Gastroesophageal sphincter (tissue), 4 donors: ENCODE data around the gene KRT6A. TPM values are rescaled to one million over a fixed set of nuclear protein-coding genes. Genes with fewer than 3 reads are reported as not detected.

Experiments
- ATAC-seq: fragments of 150-250 bp; one replicate; pipeline ENCODE4 v1.9.1; 2016; ENCODE audit warnings: mild to moderate bottlenecking, moderate library complexity
- H3K27ac ChIP-seq, 4 donors: fragments of 200-600 bp; sonication (generic) in 3 of 4; 1 replicate in 3 of 4; 2 replicates in 1 of 4; pipeline ENCODE4 v1.5.1; 2016 to 2019
- H3K27me3 ChIP-seq: fragments of 200-600 bp; sonication (generic); one replicate; pipeline ENCODE4 v1.5.1; 2019
- H3K36me3 ChIP-seq, 2 donors: fragments of 200-600 bp; sonication (generic); one replicate each; pipeline ENCODE4 v1.5.1; 2019; ENCODE audit warnings: control low read depth in 1 of 2
- H3K4me1 ChIP-seq, 3 donors: fragments of 200-600 bp; sonication (generic); 1 replicate in 2 of 3; 2 replicates in 1 of 3; pipeline ENCODE4 v1.5.1; 2016 to 2019; ENCODE audit warnings: control low read depth in 2 of 3
- H3K4me3 ChIP-seq, 2 donors: fragments of 200-600 bp; sonication (generic); one replicate each; pipeline ENCODE4 v1.5.1; 2019; ENCODE audit warnings: mild to moderate bottlenecking in 1 of 2, moderate library complexity in 1 of 2
- H3K9me3 ChIP-seq, 3 donors: fragments of 200-600 bp; sonication (generic); one replicate each; pipeline ENCODE4 v1.5.1; 2017 to 2019; ENCODE audit warnings: control low read depth in 2 of 3
- EP300 ChIP-seq: sonication (generic); formaldehyde crosslinking; IDR thresholded peaks from one replicate; pipeline ENCODE4 v1.6.1; 2017; ENCODE audit warnings: antibody characterized with exemption, mild to moderate bottlenecking
- POLR2A ChIP-seq, 2 donors: fragments of 450-650 bp; IDR thresholded peaks; one replicate each; pipeline ENCODE4 v1.6.1; 2017; ENCODE audit warnings: antibody characterized with exemption in 2 of 2, mild to moderate bottlenecking in 2 of 2, moderate library complexity in 1 of 2
- POLR2AphosphoS5 ChIP-seq: sonication (generic); formaldehyde crosslinking; IDR thresholded peaks from one replicate; pipeline ENCODE4 v1.6.1; 2017; ENCODE audit warnings: antibody characterized with exemption
- WGBS, 2 donors: methylation state at CpG; one replicate each; pipeline ENCODE4 v1.1.5; 2018; ENCODE audit warnings: low coverage in 1 of 2; 5-methylcytosine and 5-hydroxymethylcytosine counted together
- total RNA-seq, 4 donors: library from RNA; depleted of rRNA; stranded (reverse); fragments of >200 nt; gene quantifications; one replicate each; pipeline ENCODE4 v1.1.0, GENCODE V29; 2016
- TF ChIP-seq, protein P1 (sequence below), 4 experiments: fragments of 200-600 bp in 2 of 4; fragments of 450-650 bp in 2 of 4; sonication (generic) in 1 of 4; IDR thresholded peaks; one replicate each; pipeline ENCODE4 v1.5.1; 2017 to 2019; ENCODE audit warnings: antibody characterized with exemption in 4 of 4, mild to moderate bottlenecking in 2 of 4, moderate library complexity in 2 of 4

The KRT6A gene
- total RNA-seq, 4 donors from 2014 or later: 2.7 to 713 (median 61.8) TPM

DNA sequence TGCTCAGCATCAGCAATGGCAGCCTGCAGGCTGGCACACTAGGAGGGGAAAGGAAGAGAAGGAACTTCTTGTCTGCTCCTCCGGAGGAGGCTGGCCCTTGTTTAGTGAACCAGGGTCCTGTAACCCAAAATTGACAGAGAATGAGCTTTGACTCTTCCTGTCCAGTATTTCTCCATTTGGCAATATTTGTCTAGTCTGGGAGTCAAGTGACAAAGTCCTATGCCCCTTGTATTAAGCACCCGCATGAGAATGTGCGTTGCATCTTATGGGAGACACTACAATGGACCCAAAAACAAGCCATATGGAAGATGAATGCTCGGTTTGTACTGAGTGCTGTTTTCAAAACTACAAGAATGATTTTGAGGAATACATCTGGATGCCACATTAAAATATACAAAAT lies 23.2 kb downstream of the KRT6A start:
- TF ChIP-seq, protein P1, sequence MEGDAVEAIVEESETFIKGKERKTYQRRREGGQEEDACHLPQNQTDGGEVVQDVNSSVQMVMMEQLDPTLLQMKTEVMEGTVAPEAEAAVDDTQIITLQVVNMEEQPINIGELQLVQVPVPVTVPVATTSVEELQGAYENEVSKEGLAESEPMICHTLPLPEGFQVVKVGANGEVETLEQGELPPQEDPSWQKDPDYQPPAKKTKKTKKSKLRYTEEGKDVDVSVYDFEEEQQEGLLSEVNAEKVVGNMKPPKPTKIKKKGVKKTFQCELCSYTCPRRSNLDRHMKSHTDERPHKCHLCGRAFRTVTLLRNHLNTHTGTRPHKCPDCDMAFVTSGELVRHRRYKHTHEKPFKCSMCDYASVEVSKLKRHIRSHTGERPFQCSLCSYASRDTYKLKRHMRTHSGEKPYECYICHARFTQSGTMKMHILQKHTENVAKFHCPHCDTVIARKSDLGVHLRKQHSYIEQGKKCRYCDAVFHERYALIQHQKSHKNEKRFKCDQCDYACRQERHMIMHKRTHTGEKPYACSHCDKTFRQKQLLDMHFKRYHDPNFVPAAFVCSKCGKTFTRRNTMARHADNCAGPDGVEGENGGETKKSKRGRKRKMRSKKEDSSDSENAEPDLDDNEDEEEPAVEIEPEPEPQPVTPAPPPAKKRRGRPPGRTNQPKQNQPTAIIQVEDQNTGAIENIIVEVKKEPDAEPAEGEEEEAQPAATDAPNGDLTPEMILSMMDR (IDR thresholded peaks at IDR 0.05): no peak
- Histone ChIP-seq H3K27ac (no peak overlapping the region), H3K27me3 (peaks cover 5% of the 10 kb centered on the region), H3K9me3 (no peaks in the 10 kb centered on the region), H3K4me3 (no peak overlapping the region), H3K36me3 (no peaks in the 10 kb centered on the region), H3K4me1 (no peaks in the 10 kb centered on the region)
- 70 to 88% methylated on average over 3 of the region's 4 CpGs for WGBS, 2 donors
- ATAC-seq: no peak

DNA sequence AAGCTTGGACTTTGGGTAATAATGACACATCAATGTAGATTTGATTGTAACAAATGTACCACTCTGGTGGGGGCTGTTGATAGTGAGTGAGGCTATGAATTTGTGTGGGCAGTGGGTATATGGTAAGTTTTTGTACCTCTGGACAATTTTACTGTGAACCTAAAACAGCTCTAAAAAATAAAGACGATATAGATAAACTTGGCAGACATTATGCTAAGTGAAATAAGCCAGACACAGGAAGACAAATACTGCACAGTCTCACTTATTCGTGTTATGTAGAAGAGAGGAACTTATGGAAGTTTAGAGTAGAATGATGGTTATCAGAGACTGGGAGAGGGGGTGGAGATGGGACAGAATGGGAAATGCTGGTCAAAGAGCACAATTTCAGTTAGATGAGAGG lies 28.2 kb downstream of the KRT6A start:
- WGBS, 2 donors: 3 to 15% methylated on average over 2 of the region's 2 CpGs
- H3K27me3 ChIP-seq: peaks cover 8% of the 10 kb centered on the region
- ATAC-seq: no peak
- no peaks in the 10 kb centered on the region for H3K9me3 ChIP-seq
- H3K4me1 ChIP-seq: no peaks in the 10 kb centered on the region
- H3K4me3 ChIP-seq: no peak overlapping the region
- no peaks in the 10 kb centered on the region for H3K36me3 ChIP-seq
- H3K27ac ChIP-seq: no peak overlapping the region
- TF ChIP-seq EP300 (no peak), POLR2A (IDR thresholded peaks at IDR 0.05) (no peak), POLR2AphosphoS5 (no peak)
- TF ChIP-seq, protein P1 (IDR thresholded peaks at IDR 0.05): no peak

DNA sequence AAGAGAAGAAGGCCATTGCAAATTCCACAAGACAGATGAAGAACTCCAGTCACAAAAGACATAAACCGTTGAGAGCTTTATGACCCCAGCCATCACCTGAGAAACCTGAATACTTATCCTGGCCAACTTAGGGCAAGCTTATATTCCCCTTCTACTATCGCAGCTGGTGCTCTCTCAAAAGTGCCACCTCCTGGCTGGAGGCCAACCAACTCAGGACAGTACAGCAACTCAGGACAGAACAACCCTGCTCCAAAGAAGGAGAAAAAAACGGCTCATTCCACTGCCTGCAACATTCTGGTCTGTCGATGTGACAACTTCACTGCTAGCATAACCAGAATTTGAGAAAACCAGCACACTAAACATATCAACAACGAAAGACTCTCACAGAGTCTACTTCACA lies 31.4 kb downstream of the KRT6A start:
- H3K9me3 ChIP-seq: no peaks in the 10 kb centered on the region
- H3K4me3 ChIP-seq: no peak overlapping the region
- TF ChIP-seq EP300 (no peak), POLR2A (IDR thresholded peaks at IDR 0.05) (no peak), POLR2AphosphoS5 (no peak)
- TF ChIP-seq, protein P1 (IDR thresholded peaks at IDR 0.05): no peak
- H3K27ac ChIP-seq: no peak overlapping the region
- no peaks in the 10 kb centered on the region for H3K36me3 ChIP-seq
- 90 to 92% methylated on average over 2 of the region's 5 CpGs for WGBS, 2 donors
- ATAC-seq: no peak
- no peaks in the 10 kb centered on the region for H3K4me1 ChIP-seq
- H3K27me3 ChIP-seq: peaks cover 3% of the 10 kb centered on the region

DNA sequence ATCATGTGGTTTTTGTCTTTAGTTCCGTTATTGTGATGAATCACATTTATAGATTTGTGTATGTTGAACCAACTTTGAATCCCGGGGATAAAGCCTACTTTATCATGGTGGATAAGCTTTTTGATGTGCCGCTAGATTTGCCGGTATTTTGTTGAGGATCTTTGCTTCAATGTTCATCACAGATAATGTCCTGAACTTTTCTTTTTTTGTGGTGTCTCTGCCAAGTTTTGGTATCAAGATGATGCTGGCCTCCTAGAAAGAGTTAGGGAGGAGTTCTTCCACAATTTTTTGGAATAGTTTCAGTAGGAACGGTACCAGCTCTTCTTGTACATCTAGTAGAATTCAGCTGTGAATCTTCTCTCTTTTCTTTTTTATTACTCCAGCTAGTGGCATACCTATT lies 34.2 kb downstream of the KRT6A start:
- ATAC-seq: no peak
- H3K36me3 ChIP-seq: no peaks in the 10 kb centered on the region
- no peak overlapping the region for H3K27ac ChIP-seq
- no peak for TF ChIP-seq POLR2A (IDR thresholded peaks at IDR 0.05)
- no peak for TF ChIP-seq POLR2AphosphoS5
- no peak for TF ChIP-seq EP300
- TF ChIP-seq, protein P1 (IDR thresholded peaks at IDR 0.05): no peak
- H3K9me3 ChIP-seq: no peaks in the 10 kb centered on the region
- H3K4me3 ChIP-seq: no peak overlapping the region
- 81 to 82% methylated on average over 5 of the region's 5 CpGs for WGBS, 2 donors
- peaks cover 3% of the 10 kb centered on the region for H3K27me3 ChIP-seq
- H3K4me1 ChIP-seq: no peaks in the 10 kb centered on the region

DNA sequence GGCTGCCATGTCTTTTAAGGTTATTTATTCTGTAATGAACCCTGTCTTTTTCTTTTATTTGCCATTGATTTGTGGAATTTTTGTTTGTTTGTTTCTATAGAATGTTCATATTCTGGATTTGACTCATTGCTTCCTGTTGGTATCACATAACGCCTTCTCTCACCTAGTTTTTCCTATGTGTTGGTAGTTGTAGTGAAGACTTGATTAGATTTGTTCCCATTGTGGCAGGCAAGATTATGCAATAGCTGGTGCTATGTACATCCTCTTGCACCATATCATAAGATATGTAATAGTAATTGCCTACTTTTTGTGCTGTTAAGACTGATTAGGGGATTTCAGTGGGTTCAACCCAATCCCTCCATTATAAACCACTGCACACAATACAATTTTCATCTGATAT lies 37.2 kb downstream of the KRT6A start:
- ATAC-seq: no peak
- 40 to 100% methylated on average over 1 of the region's 1 CpG for WGBS, 2 donors

More for the DNA sequence above, 37.2 kb downstream of the KRT6A start:
- no peak overlapping the region for H3K4me3 ChIP-seq
- no peak overlapping the region for H3K27ac ChIP-seq
- H3K9me3 ChIP-seq: no peaks in the 10 kb centered on the region
- H3K27me3 ChIP-seq: peaks cover 2% of the 10 kb centered on the region
- no peaks in the 10 kb centered on the region for H3K36me3 ChIP-seq
- H3K4me1 ChIP-seq: no peaks in the 10 kb centered on the region
- no peak for TF ChIP-seq POLR2A (IDR thresholded peaks at IDR 0.05)
- no peak for TF ChIP-seq POLR2AphosphoS5
- no peak for TF ChIP-seq EP300
- TF ChIP-seq, protein P1 (IDR thresholded peaks at IDR 0.05): no peak
